Neural cell (in vitro differentiated cells): Measurements from ENCODE around the gene COL2A1. TPM values are rescaled to one million over a fixed set of nuclear protein-coding genes. Genes with fewer than 3 reads are reported as not detected.

ENCODE experiments used
- H2AFZ ChIP-seq: fragments of 200-600, 300-800 bp; sonication (generic), shearing (Covaris generic); 2 replicates; pipeline ENCODE4 v1.6.0; 2014; ENCODE audit warnings: low read depth, mild to moderate bottlenecking, antibody characterized with exemption, low read length, moderate library complexity
- H3F3A ChIP-seq: fragments of 200-600 bp; shearing (Covaris generic); 2 replicates; pipeline ENCODE4 v1.6.1; 2016; ENCODE audit warnings: mild to moderate bottlenecking, moderate library complexity, mixed read lengths, antibody characterized with exemption, low read length; ENCODE audit not compliant: insufficient read depth, poor library complexity, severe bottlenecking
- H3K27ac ChIP-seq: fragments of 200-600, 300-800 bp; sonication (generic), shearing (Covaris generic); 2 replicates; pipeline ENCODE4 v1.5.1; 2014; ENCODE audit warnings: mild to moderate bottlenecking, low read length, moderate library complexity
- H3K27me3 ChIP-seq: fragments of 300-800, 200-600 bp; sonication (generic), shearing (Covaris generic); 2 replicates; pipeline ENCODE4 v1.6.0; 2014; ENCODE audit warnings: mild to moderate bottlenecking, low read depth, low read length, moderate library complexity; ENCODE audit not compliant: insufficient read depth
- H3K36me3 ChIP-seq: fragments of 300-800, 200-600 bp; sonication (generic), shearing (Covaris generic); 2 replicates; pipeline ENCODE4 v1.5.1; 2014; ENCODE audit warnings: mild to moderate bottlenecking, antibody characterized with exemption, low read length, moderate library complexity; ENCODE audit not compliant: insufficient read depth
- H3K4me2 ChIP-seq: fragments of 300-800, 200-600 bp; sonication (generic), shearing (Covaris generic); 2 replicates; pipeline ENCODE4 v1.6.0; 2014; ENCODE audit warnings: mild to moderate bottlenecking, low read length
- H3K4me3 ChIP-seq: fragments of 300-800, 200-600 bp; sonication (generic), shearing (Covaris generic); 2 replicates; pipeline ENCODE4 v1.5.1; 2014; ENCODE audit warnings: mild to moderate bottlenecking, low read length, moderate library complexity
- H3K79me2 ChIP-seq: fragments of 200-600 bp; shearing (Covaris generic); replicated peaks from 2 replicates; pipeline ENCODE4 v1.6.0; 2014; ENCODE audit warnings: mild to moderate bottlenecking, low read length, moderate library complexity; ENCODE audit not compliant: insufficient read depth
- H3K9ac ChIP-seq: fragments of 300-800, 200-600 bp; sonication (generic), shearing (Covaris generic); 2 replicates; pipeline ENCODE4 v1.6.1; 2016; ENCODE audit warnings: mild to moderate bottlenecking, low read length, mixed read lengths
- H3K9me2 ChIP-seq: fragments of 200-600 bp; shearing (Covaris generic); 2 replicates; pipeline ENCODE4 v1.6.1; 2016; ENCODE audit warnings: mild to moderate bottlenecking, low read length, mixed read lengths; ENCODE audit not compliant: insufficient read depth
- H3K9me3 ChIP-seq: fragments of 200-600, 300-800 bp; sonication (generic), shearing (Covaris generic); 2 replicates; pipeline ENCODE4 v1.6.1; 2016; ENCODE audit warnings: mild to moderate bottlenecking, mixed run types, low read length, moderate library complexity, mixed read lengths
- H4K20me1 ChIP-seq: fragments of 200-600 bp; shearing (Covaris generic); 2 replicates; pipeline ENCODE4 v1.6.1; 2016; ENCODE audit warnings: mild to moderate bottlenecking, mixed run types; ENCODE audit not compliant: insufficient read depth
- EP300 ChIP-seq: fragments of 450-650 bp; conservative IDR thresholded peaks from 2 replicates; pipeline ENCODE4 v1.6.1; 2014; ENCODE audit warnings: antibody characterized with exemption, mild to moderate bottlenecking, moderate library complexity; ENCODE audit not compliant: poor library complexity, severe bottlenecking
- EZH2 ChIP-seq: fragments of 200-600, 300-800 bp; shearing (Covaris generic), sonication (generic); IDR thresholded peaks from 2 replicates; pipeline ENCODE4 v1.6.1; 2014; ENCODE audit warnings: antibody characterized with exemption, low read length, borderline replicate concordance, mild to moderate bottlenecking; ENCODE audit not compliant: insufficient read depth, poor library complexity, severe bottlenecking
- MXI1 ChIP-seq: fragments of 450-650 bp; conservative IDR thresholded peaks from 2 replicates; pipeline ENCODE4 v1.6.1; 2014; ENCODE audit warnings: antibody characterized with exemption, mild to moderate bottlenecking; ENCODE audit not compliant: poor library complexity, severe bottlenecking
- POLR2AphosphoS5 ChIP-seq: IDR thresholded peaks from 2 replicates; pipeline ENCODE4 v1.6.1; 2012
- RAD21 ChIP-seq: fragments of 450-650 bp; conservative IDR thresholded peaks from 2 replicates; pipeline ENCODE4 v1.6.1; 2014; ENCODE audit warnings: antibody characterized with exemption, mild to moderate bottlenecking, moderate library complexity
- SMC3 ChIP-seq: fragments of 450-650 bp; conservative IDR thresholded peaks from 2 replicates; pipeline ENCODE4 v1.6.1; 2014; ENCODE audit warnings: antibody characterized with exemption, mild to moderate bottlenecking, moderate library complexity; ENCODE audit not compliant: poor library complexity
- TAF1 ChIP-seq: IDR thresholded peaks from 2 replicates; pipeline ENCODE4 v1.6.1; 2012; ENCODE audit warnings: low read depth
- polyA plus RNA-seq: library from polyadenylated mRNA; depleted of rRNA; stranded (reverse); fragments of >200 nt; gene quantifications from 2 replicates; pipeline ENCODE4 v1.2.3, GENCODE V29; 2014
- TF ChIP-seq, protein P1 (sequence below): IDR thresholded peaks from 2 replicates; pipeline ENCODE4 v1.6.1; 2012; ENCODE audit warnings: borderline replicate concordance
- TF ChIP-seq, protein P2 (sequence below): fragments of 450-650 bp; IDR thresholded peaks from 2 replicates; pipeline ENCODE4 v1.5.1; 2014; ENCODE audit warnings: antibody characterized with exemption, mild to moderate bottlenecking, moderate library complexity; ENCODE audit not compliant: poor library complexity, severe bottlenecking

Gene COL2A1
- polyA plus RNA-seq, 1 donor from 2014 or later, result 1.3 TPM

DNA sequence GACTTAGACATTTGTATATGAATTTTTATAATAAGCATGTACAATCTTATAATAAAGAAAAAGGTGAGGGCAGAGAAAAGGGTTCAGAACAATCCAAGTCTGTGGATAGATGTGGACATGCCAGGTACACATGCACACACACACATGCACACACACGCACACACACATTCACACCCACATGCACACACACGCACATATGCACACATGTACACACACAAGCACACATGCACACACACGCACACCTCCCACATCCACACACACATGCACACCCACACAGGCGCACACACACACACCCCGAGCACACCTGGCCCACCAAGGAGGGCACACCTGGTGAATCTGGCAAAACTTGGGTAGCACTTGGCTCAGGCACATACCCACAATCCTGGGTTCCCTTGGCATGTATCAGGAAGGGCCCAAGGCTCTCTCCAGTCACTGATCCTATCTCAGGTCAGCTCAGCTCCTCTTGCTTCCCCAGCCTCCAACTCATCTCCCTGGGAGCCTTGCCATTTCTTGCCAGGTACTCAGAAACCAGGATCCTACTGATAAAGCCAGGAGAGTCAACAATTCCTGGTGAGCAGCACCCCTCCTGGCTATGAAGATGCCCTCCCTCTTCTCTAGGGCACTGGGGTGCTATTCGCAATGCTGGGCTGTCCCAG is 59.5 kb downstream of the COL2A1 start:
- Histone ChIP-seq H3K27ac (no peak overlapping the region), H3K4me2 (no peak overlapping the region), H3K9ac (no peak overlapping the region), H4K20me1 (no peaks in the 10 kb centered on the region), H3K9me2 (no peaks in the 10 kb centered on the region), H3K79me2 (no peaks in the 10 kb centered on the region), H2AFZ (no peak overlapping the region), H3K4me3 (no peak overlapping the region), H3F3A (no peaks in the 10 kb centered on the region), H3K9me3 (no peaks in the 10 kb centered on the region), H3K27me3 (no peaks in the 10 kb centered on the region), H3K36me3 (no peaks in the 10 kb centered on the region)
- TF ChIP-seq EP300 (no peak), EZH2 (no peak), TAF1 (no peak), MXI1 (no peak), SMC3 (no peak), POLR2AphosphoS5 (no peak), RAD21 (no peak)
- TF ChIP-seq, protein P1, sequence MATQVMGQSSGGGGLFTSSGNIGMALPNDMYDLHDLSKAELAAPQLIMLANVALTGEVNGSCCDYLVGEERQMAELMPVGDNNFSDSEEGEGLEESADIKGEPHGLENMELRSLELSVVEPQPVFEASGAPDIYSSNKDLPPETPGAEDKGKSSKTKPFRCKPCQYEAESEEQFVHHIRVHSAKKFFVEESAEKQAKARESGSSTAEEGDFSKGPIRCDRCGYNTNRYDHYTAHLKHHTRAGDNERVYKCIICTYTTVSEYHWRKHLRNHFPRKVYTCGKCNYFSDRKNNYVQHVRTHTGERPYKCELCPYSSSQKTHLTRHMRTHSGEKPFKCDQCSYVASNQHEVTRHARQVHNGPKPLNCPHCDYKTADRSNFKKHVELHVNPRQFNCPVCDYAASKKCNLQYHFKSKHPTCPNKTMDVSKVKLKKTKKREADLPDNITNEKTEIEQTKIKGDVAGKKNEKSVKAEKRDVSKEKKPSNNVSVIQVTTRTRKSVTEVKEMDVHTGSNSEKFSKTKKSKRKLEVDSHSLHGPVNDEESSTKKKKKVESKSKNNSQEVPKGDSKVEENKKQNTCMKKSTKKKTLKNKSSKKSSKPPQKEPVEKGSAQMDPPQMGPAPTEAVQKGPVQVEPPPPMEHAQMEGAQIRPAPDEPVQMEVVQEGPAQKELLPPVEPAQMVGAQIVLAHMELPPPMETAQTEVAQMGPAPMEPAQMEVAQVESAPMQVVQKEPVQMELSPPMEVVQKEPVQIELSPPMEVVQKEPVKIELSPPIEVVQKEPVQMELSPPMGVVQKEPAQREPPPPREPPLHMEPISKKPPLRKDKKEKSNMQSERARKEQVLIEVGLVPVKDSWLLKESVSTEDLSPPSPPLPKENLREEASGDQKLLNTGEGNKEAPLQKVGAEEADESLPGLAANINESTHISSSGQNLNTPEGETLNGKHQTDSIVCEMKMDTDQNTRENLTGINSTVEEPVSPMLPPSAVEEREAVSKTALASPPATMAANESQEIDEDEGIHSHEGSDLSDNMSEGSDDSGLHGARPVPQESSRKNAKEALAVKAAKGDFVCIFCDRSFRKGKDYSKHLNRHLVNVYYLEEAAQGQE, result no peak
- TF ChIP-seq, protein P2, sequence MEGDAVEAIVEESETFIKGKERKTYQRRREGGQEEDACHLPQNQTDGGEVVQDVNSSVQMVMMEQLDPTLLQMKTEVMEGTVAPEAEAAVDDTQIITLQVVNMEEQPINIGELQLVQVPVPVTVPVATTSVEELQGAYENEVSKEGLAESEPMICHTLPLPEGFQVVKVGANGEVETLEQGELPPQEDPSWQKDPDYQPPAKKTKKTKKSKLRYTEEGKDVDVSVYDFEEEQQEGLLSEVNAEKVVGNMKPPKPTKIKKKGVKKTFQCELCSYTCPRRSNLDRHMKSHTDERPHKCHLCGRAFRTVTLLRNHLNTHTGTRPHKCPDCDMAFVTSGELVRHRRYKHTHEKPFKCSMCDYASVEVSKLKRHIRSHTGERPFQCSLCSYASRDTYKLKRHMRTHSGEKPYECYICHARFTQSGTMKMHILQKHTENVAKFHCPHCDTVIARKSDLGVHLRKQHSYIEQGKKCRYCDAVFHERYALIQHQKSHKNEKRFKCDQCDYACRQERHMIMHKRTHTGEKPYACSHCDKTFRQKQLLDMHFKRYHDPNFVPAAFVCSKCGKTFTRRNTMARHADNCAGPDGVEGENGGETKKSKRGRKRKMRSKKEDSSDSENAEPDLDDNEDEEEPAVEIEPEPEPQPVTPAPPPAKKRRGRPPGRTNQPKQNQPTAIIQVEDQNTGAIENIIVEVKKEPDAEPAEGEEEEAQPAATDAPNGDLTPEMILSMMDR, result no peak

DNA sequence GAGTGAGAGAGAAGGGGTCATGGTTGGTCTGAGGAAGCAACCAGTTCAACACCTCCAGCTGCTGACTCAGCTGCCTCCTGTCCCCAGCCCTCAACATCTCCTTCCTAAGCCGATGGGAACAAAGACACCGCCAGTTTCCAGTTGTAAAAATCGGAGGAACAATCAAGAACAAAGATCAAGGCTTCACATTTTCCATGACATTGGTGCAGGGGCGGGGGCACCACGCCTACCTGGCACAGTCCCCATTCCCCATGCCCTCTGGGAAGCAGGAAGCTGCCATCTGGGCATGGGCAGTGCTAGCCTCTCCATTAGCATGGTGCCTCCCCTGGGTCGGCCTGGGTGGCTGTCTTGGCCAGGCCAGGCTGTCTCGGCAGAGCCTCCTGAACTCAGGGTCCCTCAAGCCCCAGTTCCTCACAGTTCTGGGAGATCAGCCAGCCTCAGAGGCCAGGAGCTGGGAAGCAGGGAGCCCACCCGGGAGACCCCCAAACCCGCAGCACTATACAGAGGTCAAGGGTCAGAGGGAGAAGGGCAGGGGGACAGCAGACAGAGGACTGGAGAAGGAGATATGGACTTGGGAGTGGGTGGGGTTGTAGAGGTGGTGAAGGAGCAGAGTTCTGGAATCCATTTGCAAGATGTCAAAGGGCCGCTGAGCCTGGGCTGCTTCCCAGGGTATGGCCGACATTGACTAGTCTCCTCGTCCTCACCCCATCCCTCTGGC is 60.5 kb downstream of the COL2A1 start:
- no peak overlapping the region for H3K4me3 ChIP-seq
- no peak overlapping the region for H2AFZ ChIP-seq
- no peaks in the 10 kb centered on the region for H4K20me1 ChIP-seq
- H3K9me2 ChIP-seq, result no peaks in the 10 kb centered on the region
- H3K36me3 ChIP-seq, result no peaks in the 10 kb centered on the region
- no peaks in the 10 kb centered on the region for H3K79me2 ChIP-seq
- no peak overlapping the region for H3K9ac ChIP-seq
- TF ChIP-seq EZH2 (no peak), TAF1 (no peak), POLR2AphosphoS5 (no peak), EP300 (no peak)
- TF ChIP-seq, protein P2, result no peak
- no peaks in the 10 kb centered on the region for H3F3A ChIP-seq
- no peaks in the 10 kb centered on the region for H3K9me3 ChIP-seq
- H3K27ac ChIP-seq, result no peak overlapping the region
- no peak overlapping the region for H3K4me2 ChIP-seq
- H3K27me3 ChIP-seq, result no peaks in the 10 kb centered on the region
